Skeletal muscle tissue (tissue), 4 donors: ENCODE measurements around the gene TIMM17B. TPM values are rescaled to one million over a fixed set of nuclear protein-coding genes. Genes with fewer than 3 reads are reported as not detected.

ENCODE experiments used
- H3K27ac ChIP-seq: one replicate; pipeline ENCODE4 v1.7.0; 2013; ENCODE audit warnings: mild to moderate bottlenecking, low read depth, low read length, inconsistent platforms
- H3K27me3 ChIP-seq, 3 donors: one replicate each; pipeline ENCODE4 v1.7.0; 2013; ENCODE audit warnings: low read length in 3 of 3; ENCODE audit not compliant: control insufficient read depth in 3 of 3, insufficient read depth in 3 of 3
- H3K36me3 ChIP-seq, 3 donors: one replicate each; pipeline ENCODE4 v1.7.0; 2013; ENCODE audit warnings: low read length in 3 of 3; ENCODE audit not compliant: control insufficient read depth in 3 of 3, insufficient read depth in 3 of 3
- H3K4me1 ChIP-seq, 3 donors: one replicate each; pipeline ENCODE4 v1.7.0; 2013; ENCODE audit warnings: low read length in 3 of 3, mild to moderate bottlenecking in 3 of 3; ENCODE audit not compliant: control insufficient read depth in 3 of 3, insufficient read depth in 3 of 3
- H3K4me3 ChIP-seq, 3 donors: one replicate each; pipeline ENCODE4 v1.7.0; 2013; ENCODE audit warnings: low read length in 3 of 3
- H3K9ac ChIP-seq, 3 donors: one replicate each; pipeline ENCODE4 v1.7.0; 2013; ENCODE audit warnings: low read length in 3 of 3, mild to moderate bottlenecking in 3 of 3, moderate library complexity in 2 of 3, low read depth in 1 of 3
- H3K9me3 ChIP-seq, 3 donors: one replicate each; pipeline ENCODE4 v1.7.0; 2013; ENCODE audit warnings: low read length in 3 of 3; ENCODE audit not compliant: control insufficient read depth in 3 of 3
- total RNA-seq: library from RNA; depleted of rRNA; stranded (reverse); fragments of >200 nt; gene quantifications from one replicate; pipeline ENCODE4 v1.2.3, GENCODE V29; 2014
- donor health status: Osteomylitis.

The TIMM17B gene
- total RNA-seq, 1 donor from 2014 or later, result 25.1 TPM

DNA sequence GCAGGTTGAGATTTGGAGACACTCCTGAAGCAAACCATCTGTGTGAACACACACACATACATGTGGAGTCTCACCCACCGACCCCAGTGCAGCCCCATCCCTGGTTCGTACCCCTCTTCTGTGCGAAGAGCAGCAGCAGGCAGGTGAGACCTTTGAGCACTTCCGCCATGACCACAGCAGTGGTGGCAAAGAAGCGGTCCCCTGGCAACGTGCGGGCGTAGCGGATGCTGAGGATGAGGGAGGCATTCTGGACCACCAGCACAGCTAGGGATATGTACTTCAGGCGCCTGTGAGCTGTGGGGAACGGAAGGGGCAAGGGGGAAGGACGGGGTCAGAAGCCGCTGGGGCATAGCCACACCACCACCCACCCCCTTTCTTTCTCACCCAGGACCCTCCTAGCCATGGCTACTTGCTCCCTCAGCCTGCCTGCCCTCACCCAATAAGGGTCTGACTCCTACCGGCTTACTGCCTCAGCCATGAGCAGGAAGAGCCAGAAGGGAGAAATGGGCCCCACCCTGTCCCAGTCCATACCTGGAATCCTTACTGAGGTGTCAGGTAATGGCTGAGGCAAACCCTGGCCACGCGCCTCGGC is 12.2 kb upstream of the TIMM17B start:
- no peak overlapping the region for H3K9ac ChIP-seq
- no peak overlapping the region for H3K4me3 ChIP-seq
- H3K4me1 ChIP-seq, result peaks cover 11 to 16% (median 14%) of the 10 kb centered on the region in 3 donors
- H3K27me3 ChIP-seq, result no peaks in the 10 kb centered on the region
- H3K9me3 ChIP-seq, result no peaks in the 10 kb centered on the region
- peaks cover 0 to 14% (median 4%) of the 10 kb centered on the region in 3 donors for H3K36me3 ChIP-seq
- H3K27ac ChIP-seq, result no peak overlapping the region

DNA sequence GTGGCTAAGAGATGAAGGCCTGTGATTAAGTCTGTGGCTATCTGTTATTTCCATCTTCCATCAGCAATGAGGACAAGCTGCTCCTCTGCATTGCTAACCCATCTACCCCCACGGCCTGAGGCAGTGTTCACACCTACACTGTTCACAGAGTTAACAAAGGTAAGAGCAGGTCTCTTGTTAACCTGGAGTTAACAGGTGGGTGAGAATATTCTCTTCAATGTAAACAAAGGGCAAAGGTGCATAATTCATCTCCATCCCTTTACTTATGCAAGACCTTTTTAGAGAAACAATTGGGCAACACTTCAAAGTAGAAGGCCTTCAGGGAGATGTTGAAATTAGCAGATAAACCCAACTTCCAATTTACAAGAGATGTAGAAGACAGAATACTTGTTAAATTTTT is 11.0 kb upstream of the TIMM17B start:
- H3K9me3 ChIP-seq, result no peaks in the 10 kb centered on the region
- H3K4me1 ChIP-seq, result peaks cover 11 to 16% (median 14%) of the 10 kb centered on the region in 3 donors
- H3K9ac ChIP-seq, result no peak overlapping the region
- H3K4me3 ChIP-seq, result no peak overlapping the region
- H3K36me3 ChIP-seq, result peaks cover 0 to 12% (median 6%) of the 10 kb centered on the region in 3 donors
- no peak overlapping the region for H3K27ac ChIP-seq
- H3K27me3 ChIP-seq, result no peaks in the 10 kb centered on the region

DNA sequence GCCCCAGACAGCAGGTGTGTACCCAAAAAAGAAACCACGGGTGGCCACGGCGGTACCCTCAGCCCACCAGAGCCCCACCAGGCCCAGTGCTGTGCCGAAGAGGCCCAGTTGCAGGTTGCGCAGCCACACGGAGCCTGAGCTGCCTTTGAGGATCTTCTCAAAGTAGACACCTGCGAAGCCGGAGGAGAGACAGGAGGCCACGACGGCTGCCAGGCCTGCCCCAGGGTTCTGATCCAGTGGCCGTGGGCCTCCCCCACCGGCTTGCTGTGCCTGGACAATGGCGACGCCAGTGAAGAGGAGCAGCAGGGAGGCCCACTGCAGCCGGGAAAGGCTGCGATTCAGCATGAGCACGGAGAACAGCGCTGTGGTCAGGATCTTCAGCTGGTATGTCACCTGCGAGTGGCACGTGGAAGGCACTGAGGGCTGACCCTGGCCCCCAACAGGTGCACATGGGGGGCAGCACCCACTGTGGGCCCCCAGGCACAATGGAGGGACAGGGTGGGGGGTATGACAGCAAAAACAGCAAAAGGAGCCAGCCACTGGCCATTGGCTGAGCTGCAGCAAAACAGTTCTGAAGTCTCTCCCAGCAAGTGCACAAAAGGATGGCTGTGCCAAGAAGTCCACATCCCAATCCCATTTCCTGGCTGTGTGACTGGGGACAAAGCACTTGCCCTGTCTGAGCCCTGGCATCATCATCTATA is 7.7 kb upstream of the TIMM17B start:
- no peak overlapping the region for H3K9ac ChIP-seq
- no peak overlapping the region for H3K27ac ChIP-seq
- no peaks in the 10 kb centered on the region for H3K27me3 ChIP-seq
- H3K9me3 ChIP-seq, result no peaks in the 10 kb centered on the region
- peaks cover 19 to 31% (median 29%) of the 10 kb centered on the region in 3 donors for H3K36me3 ChIP-seq
- H3K4me1 ChIP-seq, result peaks cover 0 to under 1% (median 0%) of the 10 kb centered on the region in 3 donors
- H3K4me3 ChIP-seq, result no peak overlapping the region

DNA sequence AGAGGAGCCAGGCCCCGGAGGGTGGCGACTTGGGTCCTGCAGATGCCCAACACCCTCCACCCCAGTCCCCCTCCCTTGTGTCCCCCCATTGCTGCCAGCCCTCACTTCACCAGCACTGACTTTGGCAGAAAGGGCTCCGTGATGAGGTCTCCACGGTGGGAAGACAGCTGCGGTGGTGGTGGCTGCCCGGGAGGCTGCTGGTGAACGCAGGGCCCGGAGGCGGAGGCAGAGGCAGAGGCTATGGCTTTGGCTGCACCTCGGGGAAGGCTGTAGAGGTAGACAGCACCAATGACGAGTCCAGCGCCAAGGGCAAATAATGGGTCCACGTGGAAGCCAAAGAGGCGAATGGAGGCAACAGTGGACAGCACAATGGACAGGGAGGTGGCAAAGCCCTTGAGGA is 7.1 kb upstream of the TIMM17B start:
- Histone ChIP-seq H3K27ac (no peak overlapping the region), H3K9ac (no peak overlapping the region), H3K36me3 (peaks cover 19 to 31% (median 29%) of the 10 kb centered on the region in 3 donors), H3K9me3 (no peaks in the 10 kb centered on the region), H3K27me3 (no peaks in the 10 kb centered on the region), H3K4me3 (no peak overlapping the region), H3K4me1 (no peaks in the 10 kb centered on the region)

DNA sequence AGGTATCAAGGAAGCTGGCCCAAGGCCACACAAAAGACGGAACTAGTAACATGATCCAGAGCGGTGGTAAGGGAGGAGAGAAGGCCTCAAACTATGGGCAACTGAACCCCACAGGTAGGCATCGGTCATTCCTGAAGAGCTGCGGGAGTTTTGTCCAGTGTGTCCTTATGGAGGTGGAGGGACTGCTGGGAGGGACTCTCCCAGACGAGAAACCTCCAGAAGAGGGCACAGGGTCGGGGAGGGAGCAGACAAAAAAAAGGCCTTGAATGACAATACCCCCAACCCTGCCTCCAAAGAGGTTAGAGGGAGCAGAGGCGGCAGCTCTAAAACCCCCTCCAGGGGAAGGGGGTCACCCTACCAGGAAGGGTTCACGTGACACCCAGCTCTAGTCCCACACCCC is 6.6 kb upstream of the TIMM17B start:
- no peaks in the 10 kb centered on the region for H3K9me3 ChIP-seq
- no peak overlapping the region for H3K9ac ChIP-seq
- peaks cover 0 to 3% (median 0%) of the 10 kb centered on the region in 3 donors for H3K4me1 ChIP-seq
- H3K27me3 ChIP-seq, result no peaks in the 10 kb centered on the region
- H3K27ac ChIP-seq, result no peak overlapping the region
- peaks cover 19 to 31% (median 29%) of the 10 kb centered on the region in 3 donors for H3K36me3 ChIP-seq
- H3K4me3 ChIP-seq, result no peak overlapping the region

DNA sequence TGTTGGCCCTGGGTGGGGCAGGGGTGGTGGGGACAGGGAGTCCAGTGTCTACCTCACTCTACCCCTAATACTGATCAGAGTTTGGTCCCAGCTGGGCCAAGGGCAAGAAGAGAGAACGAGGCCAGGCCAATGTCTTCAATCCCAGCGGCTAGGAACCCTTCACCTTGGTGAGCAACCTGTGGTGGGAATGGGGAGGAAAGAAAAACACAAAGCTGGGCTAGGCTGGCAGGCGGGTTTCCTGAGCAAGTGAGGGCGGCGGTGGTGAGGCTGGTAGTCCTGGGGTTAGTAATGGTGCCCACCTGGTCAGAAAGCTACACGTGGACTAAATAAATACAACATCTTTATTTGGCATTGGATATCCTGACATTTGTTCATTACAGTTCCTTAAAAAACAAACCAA is 5.7 kb upstream of the TIMM17B start:
- H3K36me3 ChIP-seq, result peaks cover 19 to 31% (median 29%) of the 10 kb centered on the region in 3 donors
- no peak overlapping the region for H3K9ac ChIP-seq
- no peaks in the 10 kb centered on the region for H3K9me3 ChIP-seq
- H3K4me3 ChIP-seq, result no peak overlapping the region
- peaks cover 3 to 9% (median 6%) of the 10 kb centered on the region in 3 donors for H3K4me1 ChIP-seq
- H3K27me3 ChIP-seq, result no peaks in the 10 kb centered on the region
- no peak overlapping the region for H3K27ac ChIP-seq

DNA sequence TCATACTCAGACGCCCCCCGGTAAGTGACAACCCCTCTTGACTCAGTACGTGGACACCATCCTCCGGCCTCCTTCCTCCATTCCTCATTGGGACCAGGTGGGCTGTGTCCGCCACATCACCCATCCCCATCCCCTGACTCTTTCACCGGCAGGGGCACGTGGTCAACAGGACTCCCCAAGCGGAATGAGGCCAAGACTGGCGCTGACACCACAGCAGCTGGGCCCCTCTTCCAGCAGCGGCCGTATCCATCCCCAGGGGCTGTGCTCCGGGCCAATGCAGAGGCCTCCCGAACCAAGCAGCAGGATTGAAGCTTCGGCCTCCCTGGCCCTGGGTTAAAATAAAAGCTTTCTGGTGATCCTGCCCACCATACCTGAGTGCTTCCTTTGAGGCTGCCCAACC is 5.2 kb upstream of the TIMM17B start:
- no peak overlapping the region for H3K27ac ChIP-seq
- no peaks in the 10 kb centered on the region for H3K27me3 ChIP-seq
- H3K36me3 ChIP-seq, result peaks cover 19 to 31% (median 29%) of the 10 kb centered on the region in 3 donors

DNA sequence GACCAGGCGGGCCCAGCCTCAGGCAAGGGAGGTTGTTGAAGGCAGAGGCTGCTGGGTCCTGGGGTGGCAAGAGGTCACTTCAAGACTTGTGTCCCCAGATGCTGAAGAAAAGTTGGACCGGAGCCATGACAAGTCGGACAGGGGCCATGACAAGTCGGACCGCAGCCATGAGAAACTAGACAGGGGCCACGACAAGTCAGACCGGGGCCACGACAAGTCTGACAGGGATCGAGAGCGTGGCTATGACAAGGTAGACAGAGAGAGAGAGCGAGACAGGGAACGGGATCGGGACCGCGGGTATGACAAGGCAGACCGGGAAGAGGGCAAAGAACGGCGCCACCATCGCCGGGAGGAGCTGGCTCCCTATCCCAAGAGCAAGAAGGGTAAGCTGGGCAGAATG is 4.6 kb upstream of the TIMM17B start:
- H3K9me3 ChIP-seq, result no peaks in the 10 kb centered on the region
- peaks cover 19 to 31% (median 29%) of the 10 kb centered on the region in 3 donors for H3K36me3 ChIP-seq
- no peak overlapping the region for H3K9ac ChIP-seq
- H3K27ac ChIP-seq, result no peak overlapping the region
- peaks cover 4 to 11% (median 7%) of the 10 kb centered on the region in 3 donors for H3K4me1 ChIP-seq
- no peak overlapping the region for H3K4me3 ChIP-seq
- no peaks in the 10 kb centered on the region for H3K27me3 ChIP-seq

More for the DNA sequence above, 5.2 kb upstream of the TIMM17B start:
- no peak overlapping the region for H3K9ac ChIP-seq
- H3K4me3 ChIP-seq, result no peak overlapping the region
- peaks cover 4 to 11% (median 7%) of the 10 kb centered on the region in 3 donors for H3K4me1 ChIP-seq
- no peaks in the 10 kb centered on the region for H3K9me3 ChIP-seq

DNA sequence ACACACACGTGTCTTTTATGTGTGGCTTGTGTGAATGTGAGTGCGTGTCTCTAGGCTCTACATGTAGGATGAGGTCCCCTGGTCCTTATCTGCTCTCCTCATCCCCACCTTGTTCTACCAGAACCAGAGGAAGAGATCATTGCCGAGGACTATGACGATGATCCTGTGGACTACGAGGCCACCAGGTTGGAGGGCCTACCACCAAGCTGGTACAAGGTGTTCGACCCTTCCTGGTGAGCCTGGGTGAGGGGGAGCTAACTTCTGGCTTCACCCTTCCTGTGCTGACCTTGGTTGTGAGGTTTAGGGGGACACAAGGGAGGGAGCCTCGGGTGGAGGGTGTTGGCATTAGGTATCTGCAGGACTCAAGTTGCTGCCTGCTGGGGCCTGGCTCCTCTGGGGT is 3.5 kb upstream of the TIMM17B start:
- Histone ChIP-seq H3K4me1 (peaks cover 10 to 19% (median 14%) of the 10 kb centered on the region in 3 donors), H3K27me3 (no peaks in the 10 kb centered on the region), H3K4me3 (no peak overlapping the region), H3K9me3 (no peaks in the 10 kb centered on the region), H3K27ac (no peak overlapping the region), H3K9ac (no peak overlapping the region), H3K36me3 (peaks cover 19 to 29% (median 27%) of the 10 kb centered on the region in 3 donors)

DNA sequence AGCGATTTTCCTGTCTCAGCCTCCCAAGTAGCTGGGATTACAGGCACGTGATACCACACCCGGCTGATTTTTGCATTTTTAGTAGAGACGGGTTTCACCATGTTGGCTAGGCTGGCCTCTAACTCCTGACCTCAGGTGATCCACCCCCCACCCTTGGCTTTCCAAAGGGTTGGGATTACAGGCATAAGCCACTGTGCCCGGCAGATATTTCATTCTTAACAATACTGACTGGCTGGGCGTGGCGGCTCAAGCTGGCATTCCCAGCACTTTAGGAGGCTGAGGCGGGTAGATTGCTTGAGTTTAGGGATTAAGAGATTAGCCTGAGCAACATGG is 1.5 kb upstream of the TIMM17B start:
- H3K4me1 ChIP-seq, result peaks cover 10 to 19% (median 15%) of the 10 kb centered on the region in 3 donors
- no peak overlapping the region for H3K4me3 ChIP-seq
- no peak overlapping the region for H3K9ac ChIP-seq
- H3K9me3 ChIP-seq, result no peaks in the 10 kb centered on the region
- peaks cover 19 to 29% (median 22%) of the 10 kb centered on the region in 3 donors for H3K36me3 ChIP-seq
- no peaks in the 10 kb centered on the region for H3K27me3 ChIP-seq
- no peak overlapping the region for H3K27ac ChIP-seq
